IPS DF 6.9 (cell line): ENCODE measurements around the gene SRGN.

Source experiments
- DNase-seq: peaks from one replicate; pipeline ENCODE4 v3.0.0-alpha.2; 2013; ENCODE audit warnings: low read depth, low spot score
- H3K27ac ChIP-seq: one replicate; pipeline ENCODE4 v1.5.1; 2013; ENCODE audit warnings: low read length, control low read depth
- H3K27me3 ChIP-seq: 2 replicates; pipeline ENCODE4 v1.6.1; 2013; ENCODE audit warnings: mild to moderate bottlenecking, low read length; ENCODE audit not compliant: control insufficient read depth, insufficient read depth
- H3K36me3 ChIP-seq: 2 replicates; pipeline ENCODE4 v1.6.1; 2013; ENCODE audit warnings: low read length; ENCODE audit not compliant: control insufficient read depth, insufficient read depth
- H3K4me1 ChIP-seq: 2 replicates; pipeline ENCODE4 v1.6.1; 2013; ENCODE audit warnings: low read length; ENCODE audit not compliant: control insufficient read depth, insufficient read depth
- H3K4me3 ChIP-seq: 2 replicates; pipeline ENCODE4 v1.5.1; 2013; ENCODE audit warnings: mild to moderate bottlenecking, low read length
- H3K9me3 ChIP-seq: 2 replicates; pipeline ENCODE4 v1.6.1; 2013; ENCODE audit warnings: low read length, inconsistent platforms; ENCODE audit not compliant: control insufficient read depth, insufficient read depth
- WGBS: extraction: QIAGEN DNeasy Blood & Tissue Kit; methylation state at CpG from one replicate; pipeline ENCODE4 v1.1.7; 2013; ENCODE audit warnings: mixed read lengths, missing lambda C conversion rate; ENCODE audit not compliant: insufficient read length, insufficient coverage; 5-methylcytosine and 5-hydroxymethylcytosine counted together

SRGN gene

DNA sequence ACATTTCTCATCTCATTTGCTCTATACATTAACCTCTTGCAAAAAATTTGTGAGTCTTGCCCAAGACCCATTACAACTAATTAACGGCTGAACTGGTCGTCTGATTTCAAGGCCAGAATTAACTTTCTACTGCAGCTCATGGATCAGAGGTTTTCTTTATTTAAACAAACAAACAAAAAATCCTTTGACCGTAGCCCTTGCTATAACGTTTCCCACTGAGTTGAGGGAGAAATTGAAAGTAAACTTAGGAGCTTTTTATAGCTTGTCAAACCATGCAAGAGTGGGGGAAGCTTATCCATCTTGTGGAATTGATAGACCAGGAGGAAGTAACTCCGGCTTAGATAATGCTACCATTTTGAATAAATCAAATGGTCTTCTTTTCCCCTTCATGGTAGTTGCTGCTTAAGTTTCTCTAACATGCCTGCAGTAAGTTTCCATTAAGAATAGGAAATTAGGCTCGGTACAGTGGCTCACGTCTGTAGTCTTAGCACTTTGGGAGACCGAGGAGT, 3.3 kb downstream of the SRGN start:
- DNase-seq: no peak
- no peaks in the 10 kb centered on the region for H3K36me3 ChIP-seq
- WGBS: no CpG with 5 or more reads among the region's 8 CpGs
- H3K9me3 ChIP-seq: no peaks in the 10 kb centered on the region
- no peaks in the 10 kb centered on the region for H3K27me3 ChIP-seq
- H3K4me1 ChIP-seq: peaks cover under 1% of the 10 kb centered on the region; the same call in 1 of the 2 replicates
- H3K27ac ChIP-seq: no peak overlapping the region
- no peak overlapping the region for H3K4me3 ChIP-seq

DNA sequence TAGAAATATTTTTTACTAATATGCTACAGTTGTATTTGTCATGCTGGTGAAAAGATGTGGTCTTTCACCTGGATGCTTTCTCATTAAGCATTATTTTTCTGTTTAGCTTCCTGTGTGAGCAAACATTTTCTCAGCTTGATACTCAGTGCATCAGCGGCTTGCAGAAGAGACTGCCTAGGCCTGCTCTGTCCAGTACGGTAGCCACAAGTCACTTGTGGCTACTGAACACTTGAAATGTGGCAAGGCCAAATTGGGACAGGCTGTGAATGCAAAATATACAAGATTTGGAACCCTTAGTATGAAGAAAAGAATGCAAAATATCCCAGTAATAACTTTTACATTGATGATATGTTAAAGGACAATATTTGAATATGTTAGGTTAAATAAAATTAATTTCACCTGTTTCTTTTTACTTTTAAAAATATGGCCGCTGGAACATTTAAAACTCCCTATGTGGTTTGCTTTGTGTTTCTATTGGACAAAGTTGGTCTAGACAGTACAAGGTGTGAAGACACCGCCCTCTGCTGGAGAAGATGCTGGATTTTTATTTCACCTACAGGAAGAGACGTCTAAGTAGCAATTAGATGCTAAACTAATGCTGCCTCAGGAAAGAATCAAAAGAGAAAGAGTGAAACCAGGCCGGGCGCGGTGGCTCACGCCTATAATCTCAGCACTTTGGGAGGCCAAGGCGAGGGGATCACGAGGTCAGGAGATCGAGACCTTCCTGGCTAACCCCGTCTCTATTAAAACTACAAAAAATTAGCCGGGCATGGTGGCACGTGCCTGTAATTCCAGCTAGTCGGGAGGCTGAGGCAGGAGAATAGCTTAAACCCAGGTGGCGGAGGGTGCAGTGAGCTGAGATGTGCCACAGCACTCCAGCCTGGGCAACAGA, 5.3 kb downstream of the SRGN start:
- Histone ChIP-seq H3K27ac (no peak overlapping the region), H3K4me3 (no peak overlapping the region)

DNA sequence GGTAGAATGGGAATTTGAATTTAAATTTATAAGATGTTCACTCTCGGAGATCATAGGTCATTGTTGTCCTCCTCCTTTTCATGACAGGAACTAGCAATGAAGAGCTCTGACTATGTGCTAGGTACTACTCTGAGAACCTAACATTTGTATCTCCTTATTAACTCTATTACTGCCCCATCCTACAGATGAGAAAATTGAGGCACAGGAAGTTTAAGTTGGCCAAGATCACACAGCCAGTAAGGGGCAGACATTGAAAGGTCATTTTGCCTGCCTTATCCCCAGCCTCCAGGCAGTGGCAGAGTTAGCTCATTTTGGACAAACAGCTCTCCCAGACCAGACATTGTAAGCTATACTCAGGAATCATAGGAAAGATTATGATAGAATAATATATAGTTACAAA, 6.0 kb downstream of the SRGN start:
- WGBS: no CpG with 5 or more reads among the region's 1 CpG
- Histone ChIP-seq H3K27me3 (no peaks in the 10 kb centered on the region), H3K9me3 (no peaks in the 10 kb centered on the region), H3K27ac (no peak overlapping the region), H3K4me1 (no peaks in the 10 kb centered on the region), H3K36me3 (no peaks in the 10 kb centered on the region), H3K4me3 (no peak overlapping the region)
- DNase-seq: no peak

More for the DNA sequence above, 5.3 kb downstream of the SRGN start:
- Histone ChIP-seq H3K27me3 (no peaks in the 10 kb centered on the region), H3K9me3 (no peaks in the 10 kb centered on the region), H3K36me3 (no peaks in the 10 kb centered on the region), H3K4me1 (no peaks in the 10 kb centered on the region)
- DNase-seq: peak; percentile 64
- no CpG with 5 or more reads among the region's 17 CpGs for WGBS

DNA sequence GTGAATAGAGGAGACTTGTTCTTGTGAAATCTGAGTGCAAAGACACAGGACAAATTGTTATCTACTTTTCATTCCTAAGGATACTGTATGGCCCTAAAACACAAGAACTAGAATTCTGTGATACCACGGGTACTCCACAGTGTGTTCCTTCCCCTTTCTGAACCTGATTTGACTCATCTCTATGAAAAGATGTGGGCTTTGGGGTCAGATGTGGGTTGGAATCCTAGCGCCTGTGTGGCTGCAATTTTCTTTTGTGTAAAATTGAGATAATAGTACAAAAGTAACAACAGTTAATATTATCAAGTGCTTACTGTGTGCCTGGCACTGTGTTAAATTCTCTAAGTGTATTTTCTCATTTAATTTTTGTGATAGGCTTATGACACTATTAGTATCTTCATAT, 8.1 kb downstream of the SRGN start:
- Histone ChIP-seq H3K4me1 (peaks cover 4% of the 10 kb centered on the region; the same call in 1 of the 2 replicates), H3K4me3 (no peak overlapping the region), H3K9me3 (no peaks in the 10 kb centered on the region), H3K27me3 (no peaks in the 10 kb centered on the region), H3K27ac (no peak overlapping the region), H3K36me3 (no peaks in the 10 kb centered on the region)
- no CpG with 5 or more reads among the region's 2 CpGs for WGBS
- no peak for DNase-seq

DNA sequence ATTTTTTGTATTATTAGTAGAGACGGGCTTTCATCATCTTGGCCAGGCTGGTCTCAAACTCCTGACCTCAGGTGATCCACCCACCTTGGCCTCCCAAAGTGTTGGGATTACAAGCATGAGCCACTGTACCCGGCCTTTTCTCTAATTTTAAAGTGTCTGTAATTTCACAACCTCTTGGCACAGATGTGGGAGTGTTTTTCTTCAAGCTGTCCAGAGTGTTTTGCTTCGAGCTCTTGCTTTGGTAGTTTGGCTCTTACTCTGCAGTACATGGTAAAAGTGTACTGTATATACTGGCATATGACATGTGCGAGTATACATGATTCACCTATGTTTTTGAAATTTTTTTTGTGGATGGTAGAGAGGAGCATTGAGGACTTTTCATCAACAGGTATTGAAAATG, 9.8 kb downstream of the SRGN start:
- Histone ChIP-seq H3K36me3 (no peaks in the 10 kb centered on the region), H3K4me3 (no peak overlapping the region), H3K27me3 (no peaks in the 10 kb centered on the region), H3K4me1 (peaks cover 4% of the 10 kb centered on the region; the same call in 1 of the 2 replicates), H3K27ac (no peak overlapping the region), H3K9me3 (no peaks in the 10 kb centered on the region)
- DNase-seq: no peak
- WGBS: no CpG with 5 or more reads among the region's 4 CpGs

DNA sequence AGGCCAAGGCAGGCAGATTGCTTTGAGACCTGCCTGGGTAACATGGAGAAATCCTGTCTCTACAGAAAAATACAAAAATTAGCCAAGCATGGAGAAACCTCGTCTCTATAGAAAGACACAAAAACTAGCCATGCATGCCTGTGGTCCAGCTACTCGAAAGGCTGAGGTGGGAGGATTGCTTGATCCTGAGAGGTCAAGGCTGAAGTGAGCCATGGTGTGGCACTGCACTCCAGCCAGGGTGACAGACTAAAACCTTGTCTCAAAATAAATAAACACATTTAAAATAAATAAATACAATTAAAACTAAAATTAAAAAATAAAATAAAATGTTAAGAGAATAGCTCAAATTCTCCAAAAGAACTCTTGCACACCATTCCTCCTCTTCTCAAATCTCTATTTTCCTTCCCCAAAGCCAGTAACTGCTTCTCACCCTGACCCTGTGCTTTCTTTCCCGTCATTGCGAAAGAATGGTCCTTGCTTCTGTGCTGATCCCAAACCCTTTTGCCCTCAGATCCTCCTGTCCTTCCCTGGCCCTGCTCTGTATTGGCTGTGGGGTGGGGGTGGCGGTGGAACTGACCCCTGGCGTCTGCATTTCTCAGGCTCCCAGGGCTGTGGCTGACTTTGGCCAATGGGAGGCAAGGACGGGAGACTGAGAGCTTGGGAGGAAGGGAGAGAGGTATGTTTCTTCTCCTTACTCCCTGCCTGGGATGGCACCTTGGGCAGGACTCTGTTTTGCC, 12.4 kb downstream of the SRGN start:
- Histone ChIP-seq H3K27me3 (no peaks in the 10 kb centered on the region), H3K4me3 (no peak overlapping the region), H3K4me1 (peaks cover 4% of the 10 kb centered on the region; the same call in 1 of the 2 replicates), H3K36me3 (no peaks in the 10 kb centered on the region), H3K9me3 (no peaks in the 10 kb centered on the region), H3K27ac (no peak overlapping the region)
- no peak for DNase-seq
- WGBS: no CpG with 5 or more reads among the region's 7 CpGs

DNA sequence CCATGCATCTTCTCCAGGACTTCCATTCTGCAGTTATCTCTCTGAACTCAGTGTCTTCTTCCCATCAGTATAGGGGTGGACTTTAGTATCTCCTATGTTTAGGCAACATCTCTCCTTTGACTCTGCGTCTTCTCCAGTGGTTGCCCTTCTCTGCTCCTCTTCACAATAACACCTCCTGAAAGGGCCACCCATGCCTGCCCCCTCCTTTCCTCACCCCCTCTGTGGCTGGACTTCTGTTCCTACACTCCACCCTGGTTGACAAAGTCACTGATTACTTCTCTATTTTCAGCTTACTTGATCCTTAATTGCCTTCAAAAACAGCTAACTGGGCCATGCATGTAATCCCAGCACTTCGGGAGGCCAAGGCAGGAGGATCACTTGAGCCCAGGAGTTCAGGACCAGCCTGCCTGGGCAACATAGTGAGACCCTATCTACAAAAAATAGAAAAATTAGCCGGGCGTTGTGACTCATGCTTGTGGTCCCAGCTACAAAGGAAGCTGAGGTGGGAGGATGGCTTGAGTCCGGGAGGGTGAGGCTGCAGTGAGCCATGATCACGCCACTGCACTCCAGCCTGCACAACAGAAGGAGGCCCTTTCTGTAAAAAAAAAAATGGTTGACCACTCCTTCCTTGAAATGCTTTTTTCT, 13.7 kb downstream of the SRGN start:
- H3K27ac ChIP-seq: no peak overlapping the region
- H3K27me3 ChIP-seq: no peaks in the 10 kb centered on the region
- no peak for DNase-seq
- peaks cover 4% of the 10 kb centered on the region; the same call in 1 of the 2 replicates for H3K4me1 ChIP-seq
- no peak overlapping the region for H3K4me3 ChIP-seq
- no peaks in the 10 kb centered on the region for H3K9me3 ChIP-seq
- H3K36me3 ChIP-seq: no peaks in the 10 kb centered on the region
- whole genome bisulfite sequencing: no CpG with 5 or more reads among the region's 6 CpGs

DNA sequence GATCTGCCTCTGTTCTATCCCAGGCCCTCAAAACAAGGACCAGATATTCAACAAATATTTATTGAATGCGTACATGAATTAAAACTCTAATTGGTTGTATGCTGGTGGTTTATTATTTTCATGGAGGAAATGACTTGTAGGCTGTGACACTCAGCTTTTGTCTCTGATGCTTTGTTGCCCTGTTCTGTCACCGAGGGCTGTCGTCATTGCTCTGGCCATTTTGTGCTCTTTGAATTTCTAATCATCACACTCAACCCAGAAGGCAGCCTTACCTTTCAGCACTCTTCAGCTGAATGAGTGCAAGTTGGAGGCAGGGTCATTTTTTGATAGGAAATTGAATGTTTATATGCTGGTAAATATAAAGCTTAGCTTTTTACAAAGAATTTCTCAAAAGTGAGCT, 14.5 kb downstream of the SRGN start:
- WGBS: no CpG with 5 or more reads among the region's 3 CpGs
- H3K4me3 ChIP-seq: no peak overlapping the region
- no peak overlapping the region for H3K27ac ChIP-seq
- peaks cover 4% of the 10 kb centered on the region; the same call in 1 of the 2 replicates for H3K4me1 ChIP-seq
- H3K27me3 ChIP-seq: no peaks in the 10 kb centered on the region; the same call in 1 of the 2 replicates
- DNase-seq: no peak
- no peaks in the 10 kb centered on the region for H3K36me3 ChIP-seq
- H3K9me3 ChIP-seq: no peaks in the 10 kb centered on the region

DNA sequence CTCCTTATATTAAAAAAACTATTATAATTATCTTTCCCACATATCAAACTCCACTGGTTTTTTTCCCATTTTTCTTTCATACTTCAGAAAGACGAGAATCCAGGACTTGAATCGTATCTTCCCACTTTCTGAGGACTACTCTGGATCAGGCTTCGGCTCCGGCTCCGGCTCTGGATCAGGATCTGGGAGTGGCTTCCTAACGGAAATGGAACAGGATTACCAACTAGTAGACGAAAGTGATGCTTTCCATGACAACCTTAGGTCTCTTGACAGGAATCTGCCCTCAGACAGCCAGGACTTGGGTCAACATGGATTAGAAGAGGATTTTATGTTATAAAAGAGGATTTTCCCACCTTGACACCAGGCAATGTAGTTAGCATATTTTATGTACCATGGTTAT, 15.9 kb downstream of the SRGN start:
- H3K36me3 ChIP-seq: no peaks in the 10 kb centered on the region
- H3K27me3 ChIP-seq: no peaks in the 10 kb centered on the region; the same call in 1 of the 2 replicates
- peaks cover 4% of the 10 kb centered on the region; the same call in 1 of the 2 replicates for H3K4me1 ChIP-seq
- H3K4me3 ChIP-seq: no peak overlapping the region
- no peaks in the 10 kb centered on the region for H3K9me3 ChIP-seq
- WGBS: 100% methylated on average over 1 of the region's 7 CpGs
- DNase-seq: no peak
- H3K27ac ChIP-seq: no peak overlapping the region
